NCI-H2227 treated with DMSO at 0.1 percent for 48 hours (cell line): ENCODE measurements around the gene SUGCT.

ENCODE experiments used
- DNase-seq: peaks from one replicate; lab custom pipeline; 2025; lab: John Stamatoyannopoulos, UW

SUGCT gene

DNA sequence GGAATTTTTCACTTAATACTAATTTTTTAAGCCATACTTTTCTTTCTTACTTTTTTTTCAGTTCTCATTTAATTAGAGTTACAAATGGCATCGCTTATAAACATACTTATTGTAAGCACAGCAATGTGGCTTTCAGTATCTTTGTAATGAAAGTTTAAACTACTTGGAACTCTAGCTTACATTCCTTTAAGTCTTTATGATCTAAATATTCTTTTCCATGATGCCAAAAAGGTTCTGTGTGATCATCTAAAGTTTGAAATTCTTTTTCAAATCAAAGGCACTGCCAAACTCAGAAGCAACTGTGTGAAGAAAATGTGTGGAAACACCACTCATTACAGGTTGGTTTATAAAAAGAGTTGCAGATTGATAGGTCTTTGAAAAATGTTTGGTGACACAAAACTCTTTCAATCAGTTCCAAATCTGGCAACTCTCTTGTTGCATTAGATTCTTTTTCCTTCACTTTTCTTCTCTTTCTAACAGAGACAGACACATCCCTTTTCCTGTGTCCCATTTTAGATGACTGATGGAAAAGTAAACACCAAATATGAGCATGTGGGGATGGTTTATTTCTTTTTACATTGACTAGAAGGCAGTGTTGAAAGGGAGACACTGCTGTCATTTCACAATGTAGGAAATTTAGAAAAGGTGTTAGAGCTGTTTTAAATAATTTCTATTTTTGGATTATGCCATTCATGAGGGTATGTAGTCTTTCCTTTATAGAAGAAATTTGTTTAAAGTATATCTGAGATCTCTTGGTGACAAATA is 392.3 kb downstream of the SUGCT start:
- no peak for DNase-seq

DNA sequence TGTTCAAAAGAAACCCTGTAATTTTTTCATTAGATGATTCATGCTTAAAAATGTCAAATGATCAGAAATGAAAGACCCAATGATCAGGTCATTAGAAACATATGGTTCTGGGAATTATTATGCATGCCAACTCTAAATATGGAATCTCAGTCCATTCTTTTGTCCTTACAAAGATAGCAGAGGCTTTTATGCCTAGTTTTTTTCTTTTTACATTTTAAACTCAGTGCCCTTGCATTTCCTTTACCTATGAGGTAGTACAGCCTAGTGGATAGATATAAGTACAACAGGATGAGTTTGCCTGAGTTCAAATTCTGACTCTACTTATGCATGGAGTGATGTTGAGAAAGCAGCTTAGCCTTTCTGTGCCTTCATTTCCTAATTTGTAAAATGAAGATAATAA is 392.9 kb downstream of the SUGCT start:
- no peak for DNase-seq

DNA sequence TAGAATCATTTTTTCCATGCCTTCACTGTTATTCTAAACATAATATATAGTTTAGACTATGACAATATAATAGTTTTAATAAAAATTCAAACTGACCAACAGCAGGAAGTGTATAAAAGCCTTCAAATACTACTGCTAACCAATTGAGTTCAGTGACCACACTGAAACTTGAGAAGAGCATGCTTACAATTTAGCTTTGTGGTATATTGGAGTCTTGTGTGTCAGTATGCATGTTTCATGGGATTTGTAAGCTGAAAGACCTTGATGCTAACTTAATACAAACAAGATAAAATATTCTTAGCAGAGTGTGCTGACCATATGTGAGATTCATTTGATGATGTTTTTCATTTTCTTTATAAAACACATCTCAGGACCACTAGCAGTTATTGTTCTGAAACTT is 395.5 kb downstream of the SUGCT start:
- no peak for DNase-seq

DNA sequence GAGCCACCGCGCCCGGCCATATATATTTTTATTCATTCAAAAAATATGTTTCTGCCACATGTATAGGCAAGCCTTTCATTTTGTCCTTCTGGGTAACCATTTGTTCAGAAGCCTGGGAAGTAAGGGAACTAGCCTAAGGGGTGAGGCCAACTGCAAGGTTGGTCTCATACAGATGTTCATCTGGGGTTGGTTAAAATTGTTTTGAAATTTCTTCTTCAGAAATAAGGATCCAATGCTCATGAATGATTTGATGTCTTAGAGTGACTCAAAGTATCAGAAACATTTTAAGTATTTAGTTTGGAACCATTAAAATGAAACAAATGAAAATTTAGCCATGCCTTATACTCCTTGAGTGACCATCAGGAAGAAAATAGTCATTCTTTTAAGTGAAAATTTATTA is 397.2 kb downstream of the SUGCT start:
- no peak for DNase-seq

DNA sequence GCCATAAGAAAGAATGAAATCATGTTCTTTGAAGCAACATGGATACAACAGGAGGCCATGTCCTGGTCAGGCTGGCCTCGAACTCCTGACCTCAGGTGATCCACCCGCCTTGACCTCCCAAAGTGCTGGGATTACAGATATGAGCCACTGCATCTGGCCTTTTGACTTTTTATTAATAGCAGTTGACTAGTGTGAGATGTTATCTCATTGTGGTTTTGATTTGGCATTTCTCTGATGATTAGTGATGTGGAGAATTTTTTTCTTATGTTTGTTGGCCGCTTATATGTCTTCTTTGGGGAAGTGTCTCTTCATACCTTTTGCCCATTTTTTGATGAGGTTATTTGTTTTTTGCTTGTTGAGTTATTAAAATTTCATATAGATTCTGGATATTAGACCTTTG is 400.9 kb downstream of the SUGCT start:
- no peak for DNase-seq

DNA sequence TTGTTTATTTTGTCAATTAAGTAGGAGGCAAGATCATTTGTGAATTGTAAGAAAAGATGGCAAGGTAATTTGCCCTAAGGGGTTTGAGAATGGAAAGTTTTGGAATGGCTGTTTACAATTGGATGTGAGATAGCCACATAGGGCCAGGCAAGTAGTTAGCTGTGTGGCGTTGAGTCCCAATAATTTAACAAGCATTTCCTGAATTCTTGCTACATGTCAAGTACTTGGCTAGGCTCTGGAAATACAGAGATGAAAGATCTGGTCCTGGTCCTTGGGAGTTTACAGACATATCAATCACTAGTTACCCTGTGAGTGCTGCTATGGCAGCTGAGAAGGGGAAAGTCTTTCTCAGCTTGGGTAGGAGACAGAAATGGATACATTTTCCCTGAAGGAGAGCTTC is 401.6 kb downstream of the SUGCT start:
- no peak for DNase-seq

DNA sequence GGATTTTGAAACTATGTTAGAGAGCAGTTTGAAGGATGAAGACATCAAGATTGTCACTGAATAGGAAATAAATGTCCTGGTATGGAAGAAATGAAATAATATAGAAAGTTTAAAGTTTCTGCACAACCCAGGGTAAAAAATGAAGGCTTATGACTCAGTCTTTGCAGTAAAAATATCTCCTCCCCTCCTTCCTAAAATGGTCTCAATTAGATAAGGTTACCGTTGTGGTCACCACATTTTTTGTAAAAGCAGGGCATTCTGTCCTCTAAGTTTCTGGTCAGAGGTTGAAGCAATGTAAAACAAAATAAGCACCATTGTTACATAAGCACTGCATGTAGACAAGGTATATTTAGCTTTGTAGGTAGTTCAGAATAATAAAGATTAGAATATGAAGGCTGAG is 403.5 kb downstream of the SUGCT start:
- DNase-seq = no peak

DNA sequence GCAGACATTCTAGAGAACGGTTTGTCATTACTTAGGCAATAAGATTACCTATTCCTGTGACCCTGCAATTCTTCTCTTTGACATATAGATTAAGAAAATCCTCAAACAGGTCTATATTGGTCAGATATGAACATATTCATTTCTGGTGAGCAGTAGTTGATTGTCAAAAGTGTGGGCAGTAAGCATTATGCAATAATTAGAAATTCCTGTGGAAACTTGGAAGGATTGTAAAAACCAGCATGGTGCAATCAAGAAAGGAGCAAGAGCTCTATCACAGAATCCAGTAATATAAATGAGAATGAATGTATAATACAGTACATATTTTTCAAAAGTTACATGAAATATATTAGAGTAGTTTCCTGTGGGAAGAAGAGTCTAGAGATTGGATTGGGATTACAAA is 406.5 kb downstream of the SUGCT start:
- no peak for DNase-seq

DNA sequence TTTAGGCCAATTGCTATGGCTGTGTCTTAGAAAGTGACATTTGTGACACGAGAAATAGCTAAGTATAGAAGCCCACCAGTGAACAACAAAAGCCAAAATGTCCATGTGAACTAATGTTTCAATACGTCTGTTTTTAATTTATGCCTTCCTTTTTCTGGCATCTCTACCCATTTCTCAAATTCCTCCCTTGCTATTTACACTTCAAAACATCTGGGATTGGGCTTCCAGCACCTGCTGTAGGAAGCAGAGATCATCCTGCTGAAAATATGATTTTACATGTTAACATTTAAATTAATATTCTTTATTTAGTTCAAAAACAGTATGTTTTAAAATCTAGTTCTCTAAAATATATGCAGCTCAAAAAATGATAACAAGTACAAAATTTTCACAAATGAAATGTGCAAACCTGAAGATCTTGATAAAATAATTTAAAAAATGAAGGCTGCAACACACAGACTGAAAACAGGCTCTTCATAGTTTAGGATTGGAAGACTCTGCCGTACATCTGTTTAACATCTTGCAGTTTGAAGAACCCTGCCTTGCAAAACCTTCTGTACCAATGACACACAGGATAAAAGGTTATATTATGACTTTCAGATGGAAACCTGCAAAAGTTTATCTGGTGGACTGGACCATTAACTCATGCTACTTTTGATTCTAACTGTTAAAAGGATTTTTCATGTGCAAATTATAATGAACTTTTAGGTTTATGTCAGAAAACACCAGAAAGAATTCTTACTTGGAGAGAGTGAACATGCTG is 408.4 kb downstream of the SUGCT start:
- DNase-seq = no peak

DNA sequence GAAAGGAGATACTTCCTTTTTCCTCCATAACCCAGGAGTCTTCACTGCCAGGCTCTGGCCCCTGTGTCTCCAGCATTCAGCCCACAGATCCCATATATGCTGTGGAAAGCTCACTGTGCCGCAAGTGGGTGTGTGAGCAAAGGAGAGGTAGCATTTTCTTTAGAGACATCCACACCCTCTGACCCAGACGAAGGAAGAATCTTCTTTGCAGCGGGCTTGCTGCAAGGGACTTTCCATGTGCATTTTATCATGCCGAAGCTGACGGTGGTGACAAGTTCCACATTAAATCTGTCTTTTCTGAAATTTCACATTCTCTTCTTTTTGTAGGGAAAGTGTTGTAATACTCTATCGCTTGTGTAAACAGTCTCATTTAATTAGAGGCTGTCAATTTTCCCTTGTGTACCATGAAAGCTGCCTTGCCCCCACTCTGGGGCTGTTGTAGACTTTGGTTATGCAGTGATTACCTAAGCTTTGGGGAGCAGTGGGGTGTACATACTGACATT is 409.5 kb downstream of the SUGCT start:
- no peak for DNase-seq

DNA sequence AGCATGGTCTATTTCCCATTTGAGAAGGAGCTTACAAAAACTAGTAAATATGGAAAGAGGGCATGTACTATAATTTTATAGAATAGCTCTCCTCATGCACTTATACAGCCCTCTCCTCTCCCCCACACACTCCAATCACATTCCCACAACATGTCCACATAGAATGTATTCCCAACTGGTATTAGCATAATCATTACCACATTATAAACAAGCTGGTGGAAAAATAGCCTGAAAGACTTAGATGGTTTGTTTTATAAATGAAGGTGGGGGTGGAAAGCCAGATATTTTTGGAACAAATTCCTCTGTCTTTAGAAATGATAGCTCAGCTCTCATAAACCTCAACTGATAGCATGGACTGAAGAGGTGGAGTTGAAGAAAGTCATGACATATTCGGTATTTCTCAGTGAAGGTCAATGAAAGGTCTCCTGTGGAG is 410.1 kb downstream of the SUGCT start:
- DNase-seq = no peak

DNA sequence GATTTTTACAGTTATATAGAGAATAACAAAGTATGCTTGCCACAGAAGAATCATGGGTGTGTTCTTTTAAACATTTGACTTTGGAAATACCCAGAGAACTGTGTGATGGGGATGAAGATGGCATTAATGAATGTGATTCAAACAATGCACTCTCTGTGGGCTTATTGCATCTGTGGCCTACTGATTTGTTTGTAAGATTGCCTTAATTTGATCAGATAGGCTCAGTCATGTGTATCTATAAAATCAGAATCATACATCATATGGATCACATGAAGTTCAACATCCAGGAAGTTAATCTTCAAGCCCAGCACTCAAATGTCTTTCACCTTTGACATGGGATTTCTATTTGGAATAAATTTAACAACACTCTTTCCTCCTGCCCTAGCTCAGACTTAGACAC is 410.9 kb downstream of the SUGCT start:
- DNase-seq = no peak

DNA sequence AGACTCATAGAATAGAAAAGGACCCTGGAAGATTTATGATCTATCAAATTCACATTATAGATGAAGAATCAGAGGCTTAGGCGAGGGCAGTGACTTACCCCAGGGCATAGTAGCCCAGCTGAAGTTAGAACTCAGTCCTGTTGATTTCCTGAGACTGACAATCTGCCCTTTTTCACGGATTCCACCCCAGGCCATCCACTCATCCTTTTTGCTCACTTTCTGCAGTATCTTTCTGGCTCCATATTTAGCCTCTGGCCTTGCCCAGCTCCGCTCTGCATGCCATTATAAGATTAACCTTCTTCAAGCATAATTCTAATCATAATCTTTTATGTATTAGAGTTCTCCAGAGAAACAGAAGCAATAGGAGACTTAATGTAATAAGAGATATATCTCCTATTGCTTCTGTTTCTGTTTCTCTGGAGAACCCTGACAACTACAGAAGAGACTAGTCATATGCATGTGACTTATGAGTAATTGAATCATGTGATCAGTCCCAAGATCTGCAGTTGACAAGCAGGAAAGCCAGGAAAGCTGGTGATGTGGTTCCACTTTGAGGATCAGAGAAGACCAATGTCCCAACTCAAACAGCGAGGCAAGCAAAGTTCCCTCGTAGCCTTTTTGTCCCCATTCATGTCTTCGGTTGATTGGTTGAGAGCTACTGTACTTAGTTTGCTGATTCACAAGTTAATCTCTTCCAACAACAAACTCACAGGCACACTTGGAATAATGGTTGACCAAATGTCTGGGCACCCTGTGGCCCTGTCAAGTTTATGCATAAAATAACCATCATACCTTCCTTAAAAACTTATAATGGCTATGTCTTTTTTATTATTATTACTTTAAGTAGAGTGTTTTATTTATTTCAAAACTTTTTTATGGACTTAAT is 412.1 kb downstream of the SUGCT start:
- no peak for DNase-seq

DNA sequence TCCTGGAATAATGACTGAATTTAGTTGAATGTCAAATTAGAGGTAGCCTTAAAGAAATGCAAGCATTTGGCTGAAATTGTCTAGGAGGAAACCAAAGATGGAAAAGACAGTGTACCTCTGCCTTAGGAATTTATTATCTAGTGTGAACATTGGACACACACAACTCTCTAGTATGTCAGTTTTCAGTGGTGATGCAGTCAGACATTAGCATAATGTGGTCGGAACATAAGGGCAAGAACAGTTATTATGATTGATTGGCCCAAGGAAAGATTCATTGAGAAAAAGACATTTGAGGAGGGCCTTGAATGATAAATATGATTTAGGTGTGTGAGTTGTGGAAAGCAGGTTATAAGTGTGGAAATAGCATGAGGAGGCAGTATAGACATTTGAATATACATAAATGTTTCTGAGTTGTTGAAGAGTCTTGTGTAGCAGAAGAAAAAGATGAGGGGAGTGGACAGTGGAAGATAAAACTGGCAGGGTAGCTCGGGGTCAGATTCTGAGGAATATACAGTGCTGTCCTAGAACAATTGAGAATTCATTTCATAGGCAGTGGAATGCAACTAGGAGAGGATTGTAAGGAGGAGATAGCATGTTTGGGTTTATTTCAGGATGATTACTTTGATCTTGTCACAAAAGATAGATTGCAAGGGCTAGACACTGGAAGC is 414.7 kb downstream of the SUGCT start:
- no peak for DNase-seq

DNA sequence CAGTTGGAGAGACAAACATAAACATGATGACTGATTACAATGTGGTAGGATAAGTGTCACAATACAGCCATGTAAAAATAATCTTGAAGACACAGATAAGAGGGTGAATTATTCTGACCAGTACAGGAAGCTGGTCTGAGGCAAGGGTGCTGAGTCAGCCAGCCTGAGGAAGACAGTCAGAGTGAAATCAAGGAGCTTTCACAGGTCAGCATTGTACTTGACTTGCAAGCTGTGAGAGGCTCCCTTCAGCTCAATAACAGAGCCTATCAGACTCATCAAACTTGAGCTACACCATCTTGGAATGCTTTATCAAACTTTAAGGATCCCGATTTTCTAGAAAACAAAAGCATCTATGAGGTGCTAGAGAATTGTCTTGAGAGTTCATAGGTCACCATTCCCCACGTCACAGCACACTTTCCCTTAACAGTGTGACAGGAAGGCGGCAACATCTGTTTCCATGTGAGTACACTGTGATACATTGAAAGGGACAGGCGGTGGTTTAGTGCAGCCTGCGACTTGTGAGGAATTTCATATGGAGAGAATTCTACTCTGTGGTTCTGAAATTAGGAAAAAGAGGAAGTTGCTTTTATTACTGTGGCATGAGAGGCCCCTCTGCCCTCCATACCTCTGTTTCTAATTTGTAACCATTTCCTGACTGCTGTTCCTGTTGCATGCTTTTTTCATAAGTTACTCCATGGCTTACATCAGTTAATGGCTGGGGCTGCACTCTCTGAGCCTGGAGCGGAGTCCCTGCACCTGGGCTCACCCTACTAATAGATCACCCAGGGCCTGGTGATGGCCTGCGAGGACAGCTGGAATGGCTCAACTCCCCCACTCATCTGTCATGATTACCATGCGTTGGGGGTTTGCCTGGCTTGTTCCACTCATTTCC is 417.1 kb downstream of the SUGCT start:
- DNase-seq = no peak

DNA sequence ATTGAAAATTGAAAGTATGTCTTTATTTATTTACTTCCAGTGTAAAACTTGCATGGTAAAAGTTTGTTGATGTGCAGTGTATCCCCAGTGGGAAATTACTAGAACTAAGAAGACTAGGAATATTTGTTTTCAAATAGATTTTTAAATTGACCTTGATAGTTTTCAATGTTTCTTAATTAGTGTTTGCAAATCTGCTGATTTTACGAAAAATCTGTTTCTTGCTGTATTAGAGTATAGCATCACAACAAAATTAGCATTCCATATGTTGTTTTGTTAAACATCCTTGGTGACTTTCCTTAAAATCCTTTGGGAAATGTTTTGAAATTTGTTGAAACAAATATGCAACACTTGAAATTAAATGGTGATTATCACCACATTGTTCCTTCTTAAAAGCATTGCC is 425.9 kb downstream of the SUGCT start:
- DNase-seq = no peak

DNA sequence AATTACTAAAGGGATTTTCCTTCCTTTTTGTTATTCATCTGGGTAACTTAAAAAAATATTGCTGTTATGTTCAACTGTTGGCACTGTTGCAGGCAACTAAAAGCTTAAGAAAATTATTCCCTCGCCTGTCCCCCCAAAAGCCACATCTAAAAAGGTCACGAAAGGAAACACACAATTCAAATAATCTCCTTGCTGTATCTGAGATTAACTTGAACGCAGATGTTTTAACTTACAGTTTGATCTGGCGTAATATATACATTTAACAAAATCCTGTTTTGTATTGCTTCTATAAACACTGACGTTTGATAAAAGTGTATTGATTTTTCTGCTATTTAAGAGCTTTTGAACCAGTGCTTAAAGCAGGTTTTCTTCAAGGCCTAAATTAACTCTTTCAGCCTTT is 432.1 kb downstream of the SUGCT start:
- DNase-seq = no peak

DNA sequence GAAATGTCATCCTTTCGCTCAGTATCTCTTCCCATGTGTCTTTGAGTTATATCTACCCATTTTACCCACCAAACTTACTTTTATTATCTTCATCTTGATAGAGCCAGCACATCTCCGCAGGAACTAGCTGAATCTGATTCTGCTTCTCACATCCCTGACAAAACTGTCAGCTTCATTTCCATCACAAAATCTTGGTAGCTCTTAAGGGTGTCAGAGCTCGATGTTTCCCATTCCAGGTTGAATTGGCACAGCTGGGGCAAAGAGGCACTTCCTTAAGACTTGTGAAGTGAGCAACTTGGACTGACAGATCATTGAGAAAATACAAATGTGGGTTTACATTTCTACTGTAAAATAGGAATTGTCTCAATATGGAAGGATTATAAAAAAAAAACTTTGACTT is 434.5 kb downstream of the SUGCT start:
- DNase-seq = no peak

DNA sequence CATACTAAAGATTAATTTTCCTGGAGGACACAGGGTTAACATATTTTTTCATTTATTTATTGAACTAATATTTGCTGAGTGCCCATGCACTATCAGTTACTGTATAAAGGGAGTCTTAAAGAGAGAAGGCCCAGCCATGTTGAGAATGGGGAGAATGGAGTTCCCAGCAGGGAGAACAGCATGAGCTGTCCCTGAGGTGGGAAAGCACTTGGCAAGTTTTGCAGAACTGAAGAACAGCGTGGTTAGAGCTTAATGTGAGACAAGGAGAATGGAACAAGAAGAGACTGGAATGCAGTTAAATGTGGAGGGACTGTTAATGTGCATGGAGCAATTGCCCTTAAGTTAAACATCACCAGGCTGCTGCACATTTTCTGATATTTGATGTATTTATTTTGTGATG is 435.4 kb downstream of the SUGCT start:
- no peak for DNase-seq

DNA sequence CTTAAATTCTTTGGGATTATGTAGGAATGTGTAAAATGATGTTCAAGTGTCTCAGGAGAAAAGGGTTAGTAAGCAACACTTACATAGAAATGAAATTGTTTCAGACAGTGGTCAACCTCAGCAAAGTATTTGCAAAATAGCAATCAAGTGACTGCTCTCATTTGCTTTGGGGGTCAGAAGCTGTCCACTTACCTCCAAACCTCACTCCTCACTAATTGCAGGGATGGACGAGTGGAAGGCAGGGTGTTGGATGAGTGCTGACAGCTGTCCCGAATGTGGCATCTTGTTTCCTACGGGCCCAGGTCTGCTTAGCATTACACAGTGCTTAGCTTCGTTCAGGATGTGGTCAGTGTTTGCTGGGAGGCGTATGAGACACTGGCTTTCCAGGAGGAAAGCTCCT is 437.0 kb downstream of the SUGCT start:
- no peak for DNase-seq
